Neural cell (in vitro differentiated cells): ENCODE results near the gene PHF2. TPM values are rescaled to one million over a fixed set of nuclear protein-coding genes. Genes with fewer than 3 reads are reported as not detected.

Experiments
- H2AFZ ChIP-seq: fragments of 200-600, 300-800 bp; sonication (generic), shearing (Covaris generic); 2 replicates; pipeline ENCODE4 v1.6.0; 2014; ENCODE audit warnings: low read depth, mild to moderate bottlenecking, antibody characterized with exemption, low read length, moderate library complexity
- H3F3A ChIP-seq: fragments of 200-600 bp; shearing (Covaris generic); 2 replicates; pipeline ENCODE4 v1.6.1; 2016; ENCODE audit warnings: mild to moderate bottlenecking, moderate library complexity, mixed read lengths, antibody characterized with exemption, low read length; ENCODE audit not compliant: insufficient read depth, poor library complexity, severe bottlenecking
- H3K27ac ChIP-seq: fragments of 200-600, 300-800 bp; sonication (generic), shearing (Covaris generic); 2 replicates; pipeline ENCODE4 v1.5.1; 2014; ENCODE audit warnings: mild to moderate bottlenecking, low read length, moderate library complexity
- H3K27me3 ChIP-seq: fragments of 300-800, 200-600 bp; sonication (generic), shearing (Covaris generic); 2 replicates; pipeline ENCODE4 v1.6.0; 2014; ENCODE audit warnings: mild to moderate bottlenecking, low read depth, low read length, moderate library complexity; ENCODE audit not compliant: insufficient read depth
- H3K36me3 ChIP-seq: fragments of 300-800, 200-600 bp; sonication (generic), shearing (Covaris generic); 2 replicates; pipeline ENCODE4 v1.5.1; 2014; ENCODE audit warnings: mild to moderate bottlenecking, antibody characterized with exemption, low read length, moderate library complexity; ENCODE audit not compliant: insufficient read depth
- H3K4me2 ChIP-seq: fragments of 300-800, 200-600 bp; sonication (generic), shearing (Covaris generic); 2 replicates; pipeline ENCODE4 v1.6.0; 2014; ENCODE audit warnings: mild to moderate bottlenecking, low read length
- H3K4me3 ChIP-seq: fragments of 300-800, 200-600 bp; sonication (generic), shearing (Covaris generic); 2 replicates; pipeline ENCODE4 v1.5.1; 2014; ENCODE audit warnings: mild to moderate bottlenecking, low read length, moderate library complexity
- H3K79me2 ChIP-seq: fragments of 200-600 bp; shearing (Covaris generic); replicated peaks from 2 replicates; pipeline ENCODE4 v1.6.0; 2014; ENCODE audit warnings: mild to moderate bottlenecking, low read length, moderate library complexity; ENCODE audit not compliant: insufficient read depth
- H3K9ac ChIP-seq: fragments of 300-800, 200-600 bp; sonication (generic), shearing (Covaris generic); 2 replicates; pipeline ENCODE4 v1.6.1; 2016; ENCODE audit warnings: mild to moderate bottlenecking, low read length, mixed read lengths
- H3K9me2 ChIP-seq: fragments of 200-600 bp; shearing (Covaris generic); 2 replicates; pipeline ENCODE4 v1.6.1; 2016; ENCODE audit warnings: mild to moderate bottlenecking, low read length, mixed read lengths; ENCODE audit not compliant: insufficient read depth
- H3K9me3 ChIP-seq: fragments of 200-600, 300-800 bp; sonication (generic), shearing (Covaris generic); 2 replicates; pipeline ENCODE4 v1.6.1; 2016; ENCODE audit warnings: mild to moderate bottlenecking, mixed run types, low read length, moderate library complexity, mixed read lengths
- H4K20me1 ChIP-seq: fragments of 200-600 bp; shearing (Covaris generic); 2 replicates; pipeline ENCODE4 v1.6.1; 2016; ENCODE audit warnings: mild to moderate bottlenecking, mixed run types; ENCODE audit not compliant: insufficient read depth
- CTCF ChIP-seq: fragments of 450-650 bp; IDR thresholded peaks from 2 replicates; pipeline ENCODE4 v1.5.1; 2014; ENCODE audit warnings: antibody characterized with exemption, mild to moderate bottlenecking, moderate library complexity; ENCODE audit not compliant: poor library complexity, severe bottlenecking
- EP300 ChIP-seq: fragments of 450-650 bp; conservative IDR thresholded peaks from 2 replicates; pipeline ENCODE4 v1.6.1; 2014; ENCODE audit warnings: antibody characterized with exemption, mild to moderate bottlenecking, moderate library complexity; ENCODE audit not compliant: poor library complexity, severe bottlenecking
- EZH2 ChIP-seq: fragments of 200-600, 300-800 bp; shearing (Covaris generic), sonication (generic); IDR thresholded peaks from 2 replicates; pipeline ENCODE4 v1.6.1; 2014; ENCODE audit warnings: antibody characterized with exemption, low read length, borderline replicate concordance, mild to moderate bottlenecking; ENCODE audit not compliant: insufficient read depth, poor library complexity, severe bottlenecking
- MXI1 ChIP-seq: fragments of 450-650 bp; conservative IDR thresholded peaks from 2 replicates; pipeline ENCODE4 v1.6.1; 2014; ENCODE audit warnings: antibody characterized with exemption, mild to moderate bottlenecking; ENCODE audit not compliant: poor library complexity, severe bottlenecking
- POLR2AphosphoS5 ChIP-seq: IDR thresholded peaks from 2 replicates; pipeline ENCODE4 v1.6.1; 2012
- RAD21 ChIP-seq: fragments of 450-650 bp; conservative IDR thresholded peaks from 2 replicates; pipeline ENCODE4 v1.6.1; 2014; ENCODE audit warnings: antibody characterized with exemption, mild to moderate bottlenecking, moderate library complexity
- SMC3 ChIP-seq: fragments of 450-650 bp; conservative IDR thresholded peaks from 2 replicates; pipeline ENCODE4 v1.6.1; 2014; ENCODE audit warnings: antibody characterized with exemption, mild to moderate bottlenecking, moderate library complexity; ENCODE audit not compliant: poor library complexity
- TAF1 ChIP-seq: IDR thresholded peaks from 2 replicates; pipeline ENCODE4 v1.6.1; 2012; ENCODE audit warnings: low read depth
- polyA plus RNA-seq: library from polyadenylated mRNA; depleted of rRNA; stranded (reverse); fragments of >200 nt; gene quantifications from 2 replicates; pipeline ENCODE4 v1.2.3, GENCODE V29; 2014
- TF ChIP-seq, protein P1 (sequence below): IDR thresholded peaks from 2 replicates; pipeline ENCODE4 v1.6.1; 2012; ENCODE audit warnings: borderline replicate concordance

Gene PHF2
- polyA plus RNA-seq, 1 donor from 2014 or later, result 42.4 TPM

DNA sequence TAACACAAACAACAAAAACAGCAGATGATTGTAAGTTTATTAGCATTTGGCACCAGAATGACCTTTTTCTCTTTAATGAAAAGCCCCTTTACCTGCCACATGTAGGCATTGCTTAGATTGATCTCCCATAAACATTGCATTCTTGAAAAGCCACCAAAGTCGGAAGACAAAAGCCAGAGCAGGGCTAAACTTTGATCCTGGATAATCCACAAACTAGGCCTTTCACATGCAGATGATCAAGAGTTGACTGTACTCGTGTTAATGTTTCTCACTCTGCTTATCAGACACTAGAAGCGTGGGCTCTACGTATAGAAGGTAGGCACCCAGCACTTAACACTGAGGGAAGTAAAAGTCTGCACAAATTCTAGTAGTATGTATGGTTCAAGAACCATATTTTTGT, 21.0 kb upstream of the PHF2 start:
- no peaks in the 10 kb centered on the region for H3K27me3 ChIP-seq
- no peaks in the 10 kb centered on the region for H4K20me1 ChIP-seq
- no peak overlapping the region for H3K4me2 ChIP-seq
- H2AFZ ChIP-seq, result no peak overlapping the region
- H3K36me3 ChIP-seq, result peaks cover 7% of the 10 kb centered on the region
- no peak for TF ChIP-seq TAF1
- no peak for TF ChIP-seq CTCF
- TF ChIP-seq RAD21, result no peak
- TF ChIP-seq POLR2AphosphoS5, result no peak
- TF ChIP-seq MXI1, result no peak
- no peak for TF ChIP-seq EZH2
- TF ChIP-seq, protein P1, sequence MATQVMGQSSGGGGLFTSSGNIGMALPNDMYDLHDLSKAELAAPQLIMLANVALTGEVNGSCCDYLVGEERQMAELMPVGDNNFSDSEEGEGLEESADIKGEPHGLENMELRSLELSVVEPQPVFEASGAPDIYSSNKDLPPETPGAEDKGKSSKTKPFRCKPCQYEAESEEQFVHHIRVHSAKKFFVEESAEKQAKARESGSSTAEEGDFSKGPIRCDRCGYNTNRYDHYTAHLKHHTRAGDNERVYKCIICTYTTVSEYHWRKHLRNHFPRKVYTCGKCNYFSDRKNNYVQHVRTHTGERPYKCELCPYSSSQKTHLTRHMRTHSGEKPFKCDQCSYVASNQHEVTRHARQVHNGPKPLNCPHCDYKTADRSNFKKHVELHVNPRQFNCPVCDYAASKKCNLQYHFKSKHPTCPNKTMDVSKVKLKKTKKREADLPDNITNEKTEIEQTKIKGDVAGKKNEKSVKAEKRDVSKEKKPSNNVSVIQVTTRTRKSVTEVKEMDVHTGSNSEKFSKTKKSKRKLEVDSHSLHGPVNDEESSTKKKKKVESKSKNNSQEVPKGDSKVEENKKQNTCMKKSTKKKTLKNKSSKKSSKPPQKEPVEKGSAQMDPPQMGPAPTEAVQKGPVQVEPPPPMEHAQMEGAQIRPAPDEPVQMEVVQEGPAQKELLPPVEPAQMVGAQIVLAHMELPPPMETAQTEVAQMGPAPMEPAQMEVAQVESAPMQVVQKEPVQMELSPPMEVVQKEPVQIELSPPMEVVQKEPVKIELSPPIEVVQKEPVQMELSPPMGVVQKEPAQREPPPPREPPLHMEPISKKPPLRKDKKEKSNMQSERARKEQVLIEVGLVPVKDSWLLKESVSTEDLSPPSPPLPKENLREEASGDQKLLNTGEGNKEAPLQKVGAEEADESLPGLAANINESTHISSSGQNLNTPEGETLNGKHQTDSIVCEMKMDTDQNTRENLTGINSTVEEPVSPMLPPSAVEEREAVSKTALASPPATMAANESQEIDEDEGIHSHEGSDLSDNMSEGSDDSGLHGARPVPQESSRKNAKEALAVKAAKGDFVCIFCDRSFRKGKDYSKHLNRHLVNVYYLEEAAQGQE, result no peak
- TF ChIP-seq EP300, result no peak
- no peak overlapping the region for H3K4me3 ChIP-seq
- no peaks in the 10 kb centered on the region for H3K9me3 ChIP-seq
- no peak overlapping the region for H3K27ac ChIP-seq
- H3K9ac ChIP-seq, result no peak overlapping the region
- no peaks in the 10 kb centered on the region for H3K9me2 ChIP-seq
- no peaks in the 10 kb centered on the region for H3K79me2 ChIP-seq
- no peaks in the 10 kb centered on the region for H3F3A ChIP-seq

GRCh38 chr9:93557366-93558137, 18.8 kb upstream of the PHF2 start:
- peaks cover 8% of the 10 kb centered on the region for H3K36me3 ChIP-seq

More at GRCh38 chr9:93557366-93558137, 18.8 kb upstream of the PHF2 start:
- H3K27me3 ChIP-seq, result no peaks in the 10 kb centered on the region
- H3K9me2 ChIP-seq, result no peaks in the 10 kb centered on the region
- no peaks in the 10 kb centered on the region for H3F3A ChIP-seq
- H3K79me2 ChIP-seq, result no peaks in the 10 kb centered on the region
- H3K4me3 ChIP-seq, result no peak overlapping the region
- H3K9ac ChIP-seq, result no peak overlapping the region
- no peak overlapping the region for H2AFZ ChIP-seq
- H3K9me3 ChIP-seq, result no peaks in the 10 kb centered on the region
- no peak overlapping the region for H3K27ac ChIP-seq
- TF ChIP-seq RAD21, result no peak
- TF ChIP-seq, protein P1, result no peak
- no peak for TF ChIP-seq EP300
- TF ChIP-seq EZH2, result no peak
- TF ChIP-seq MXI1, result no peak
- TF ChIP-seq SMC3, result no peak
- no peak for TF ChIP-seq CTCF
- no peak for TF ChIP-seq TAF1
- TF ChIP-seq POLR2AphosphoS5, result no peak
- H3K4me2 ChIP-seq, result no peak overlapping the region
- no peaks in the 10 kb centered on the region for H4K20me1 ChIP-seq
